Keratinocyte (primary cell): ENCODE results near the gene RHOXF2B. TPM values are rescaled to one million over a fixed set of nuclear protein-coding genes. Genes with fewer than 3 reads are reported as not detected.
"Not testable (repeated sequence)": the region's sequence is repeated elsewhere in the genome, so short reads cannot be mapped to it uniquely, and the experiment has no call there.

Source experiments
- DNase-seq: peaks from one replicate; pipeline ENCODE4 v3.0.0-alpha.2; 2011; ENCODE audit warnings: low read depth, missing footprints, low spot score
- FAIRE-seq: peaks from 2 replicates; lab custom pipeline; 2011; peaks lifted over from hg19 to GRCh38; lab: Jason Lieb, UNC
- H2AFZ ChIP-seq: 2 replicates; pipeline ENCODE4 v1.6.0; 2012; ENCODE audit warnings: low read length, control low read depth, inconsistent platforms; ENCODE audit not compliant: control insufficient read depth
- H3K27ac ChIP-seq: 2 replicates; pipeline ENCODE4 v1.5.1; 2011; ENCODE audit warnings: low read length; ENCODE audit not compliant: control insufficient read depth, insufficient read depth
- H3K27me3 ChIP-seq: 3 replicates; pipeline ENCODE4 v1.6.0; 2011; ENCODE audit warnings: low read length; ENCODE audit not compliant: control insufficient read depth, insufficient read depth; ENCODE audit errors: extremely low read depth
- H3K36me3 ChIP-seq, 2 experiments: 2 replicates in 1 of 2; 3 replicates in 1 of 2; pipeline ENCODE4 v1.5.1; 2011; ENCODE audit warnings: low read length in 2 of 2, mild to moderate bottlenecking in 1 of 2; ENCODE audit not compliant: control insufficient read depth in 2 of 2, insufficient read depth in 2 of 2; ENCODE audit errors: extremely low read depth in 1 of 2
- H3K4me1 ChIP-seq: 3 replicates; pipeline ENCODE4 v1.5.1; 2011; ENCODE audit warnings: low read length; ENCODE audit not compliant: control insufficient read depth, insufficient read depth; ENCODE audit errors: extremely low read depth
- H3K4me2 ChIP-seq: 3 replicates; pipeline ENCODE4 v1.6.0; 2011; ENCODE audit warnings: low read depth, low read length; ENCODE audit not compliant: control insufficient read depth, insufficient read depth; ENCODE audit errors: extremely low read depth
- H3K4me3 ChIP-seq, 3 experiments: fragments of 200-600 bp in 1 of 3; sonication (generic) in 1 of 3; 2 replicates in 2 of 3; 3 replicates in 1 of 3; pipeline ENCODE4 v1.5.1; 2011 to 2016; ENCODE audit warnings: low read length in 3 of 3, mild to moderate bottlenecking in 3 of 3, control low read depth in 2 of 3, inconsistent platforms in 1 of 3, low read depth in 1 of 3, mixed read lengths in 1 of 3, mixed run types in 1 of 3, moderate library complexity in 1 of 3; ENCODE audit not compliant: control insufficient read depth in 2 of 3, insufficient read depth in 2 of 3; ENCODE audit errors: extremely low read depth in 1 of 3
- H3K79me2 ChIP-seq: 2 replicates; pipeline ENCODE4 v1.6.0; 2012; ENCODE audit warnings: low read length; ENCODE audit not compliant: control insufficient read depth, insufficient read depth
- H3K9ac ChIP-seq: 3 replicates; pipeline ENCODE4 v1.6.0; 2011; ENCODE audit warnings: low read length; ENCODE audit not compliant: control insufficient read depth, insufficient read depth; ENCODE audit errors: extremely low read depth
- H3K9me1 ChIP-seq: 3 replicates; pipeline ENCODE4 v1.6.0; 2011; ENCODE audit warnings: low read length; ENCODE audit not compliant: control insufficient read depth, insufficient read depth; ENCODE audit errors: extremely low read depth
- H3K9me3 ChIP-seq: 2 replicates; pipeline ENCODE4 v1.5.1; 2012; ENCODE audit warnings: low read depth, low read length; ENCODE audit not compliant: control insufficient read depth
- H4K20me1 ChIP-seq: 3 replicates; pipeline ENCODE4 v1.6.0; 2011; ENCODE audit warnings: low read length; ENCODE audit not compliant: control insufficient read depth, insufficient read depth; ENCODE audit errors: extremely low read depth
- dilution Hi-C: fragments of 300-500 bp; cut with MboI; formaldehyde crosslinking; loops from one replicate; pipeline ENCODE4 v1.7.0; 2020; ENCODE audit warnings: low sequenced_read_pairs; ENCODE audit not compliant: extremely low pct_ligation_motif_present
- polyA plus RNA-seq, 5 experiments: library from polyadenylated mRNA; depleted of rRNA in 3 of 5; stranded (reverse) in 3 of 5; stranded (forward) in 1 of 5; unstranded in 1 of 5; fragments of >200 nt; gene quantifications; 1 replicate in 1 of 5; 2 replicates in 3 of 5; 3 replicates in 1 of 5; pipeline versions ENCODE4 v1.2.1 to v1.2.3, GENCODE V29; 2011 to 2012; ENCODE audit warnings: missing spikeins in 2 of 5, low read depth in 1 of 5, low replicate concordance in 1 of 5

RHOXF2B gene
- polyA plus RNA-seq, 1 donor (not counting 4 experiments of a cell fraction or from before 2014, with no cell fraction given) = 0.03 TPM

DNA sequence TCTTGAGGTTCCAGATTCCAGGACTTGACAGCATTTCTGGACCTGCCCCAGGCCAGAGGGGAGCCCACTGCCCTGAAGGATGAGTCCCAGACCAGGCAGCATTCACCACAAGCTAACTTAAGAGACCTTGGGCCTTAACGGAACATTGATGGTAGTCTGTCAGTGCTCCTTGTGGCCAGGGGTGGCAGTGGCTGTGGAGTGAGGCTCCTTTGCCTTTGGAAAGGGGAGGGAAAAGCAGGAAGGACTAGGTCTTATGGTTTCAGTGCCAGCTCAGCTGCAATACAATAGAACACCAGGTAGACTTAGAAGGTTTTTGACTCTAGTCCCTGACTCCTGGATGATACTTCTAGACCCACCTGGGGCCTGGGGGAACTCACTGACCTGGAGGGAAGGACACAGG lies 11.3 kb downstream of the RHOXF2B start:
- H3K9ac ChIP-seq, dilution Hi-C loops: not testable (repeated sequence)

GRCh38 chrX:120042712-120043111 lies 34.8 kb downstream of the RHOXF2B start:
- H3K79me2 ChIP-seq, DNase-seq, FAIRE-seq, H3K36me3 ChIP-seq, H4K20me1 ChIP-seq, H2AFZ ChIP-seq, H3K9ac ChIP-seq, H3K4me3 ChIP-seq, H3K9me1 ChIP-seq, dilution Hi-C loops, H3K9me3 ChIP-seq, H3K27me3 ChIP-seq, H3K4me2 ChIP-seq, H3K27ac ChIP-seq, H3K4me1 ChIP-seq: not testable (repeated sequence)

More for the DNA sequence above, 11.3 kb downstream of the RHOXF2B start:
- H3K4me3 ChIP-seq, H3K9me1 ChIP-seq, H3K27ac ChIP-seq, H3K36me3 ChIP-seq, H3K9me3 ChIP-seq, H3K4me2 ChIP-seq, H3K79me2 ChIP-seq, H3K27me3 ChIP-seq, DNase-seq, H2AFZ ChIP-seq, H3K4me1 ChIP-seq, H4K20me1 ChIP-seq, FAIRE-seq: not testable (repeated sequence)

DNA sequence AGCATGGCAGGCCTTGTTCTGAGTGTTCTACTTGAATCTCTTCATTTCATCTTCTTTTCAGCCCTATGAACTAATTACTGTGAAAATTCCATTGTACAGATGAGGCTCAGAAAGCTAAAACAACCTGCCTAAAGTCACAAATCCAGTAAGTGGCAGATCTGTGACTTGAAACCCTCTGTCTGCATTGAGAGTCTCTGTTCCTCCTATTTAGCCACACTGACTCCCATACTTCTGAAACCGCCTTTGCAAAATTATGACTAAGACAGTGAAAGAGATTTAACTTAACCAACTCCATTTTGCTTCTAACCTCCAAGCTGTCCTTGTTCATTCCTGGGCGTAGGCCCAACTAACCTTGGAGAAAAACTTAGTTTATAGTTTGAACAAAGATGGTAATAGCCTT lies 35.2 kb downstream of the RHOXF2B start:
- not testable (repeated sequence) for H3K4me2 ChIP-seq, H3K9ac ChIP-seq, FAIRE-seq

DNA sequence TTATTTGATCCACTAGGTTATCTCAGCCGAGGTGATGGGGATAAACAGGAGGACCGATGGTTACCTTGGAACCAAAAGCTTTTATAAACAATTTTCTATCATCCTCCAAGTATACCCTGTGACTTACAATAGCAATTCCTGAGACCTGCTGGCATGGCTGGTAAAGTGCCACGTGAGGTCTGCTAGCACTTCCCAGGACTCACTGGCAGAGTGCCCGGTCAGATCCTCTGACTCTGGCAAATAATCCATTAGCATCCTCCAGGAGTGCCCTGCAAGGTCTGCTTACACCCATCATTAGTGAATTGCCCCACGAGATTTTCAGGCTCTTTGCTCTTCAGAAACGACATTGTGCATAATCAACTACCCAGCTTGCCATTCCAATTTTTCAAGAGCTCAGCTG lies 37.3 kb downstream of the RHOXF2B start:
- H3K27me3 ChIP-seq, H3K79me2 ChIP-seq, H3K4me2 ChIP-seq, H3K9ac ChIP-seq, H3K4me1 ChIP-seq, H3K9me3 ChIP-seq, H2AFZ ChIP-seq, H3K9me1 ChIP-seq, H3K4me3 ChIP-seq, H3K27ac ChIP-seq, H3K36me3 ChIP-seq, H4K20me1 ChIP-seq, FAIRE-seq, DNase-seq, dilution Hi-C loops: not testable (repeated sequence)

More for the DNA sequence above, 35.2 kb downstream of the RHOXF2B start:
- H3K4me1 ChIP-seq, H3K9me1 ChIP-seq, H3K27me3 ChIP-seq, dilution Hi-C loops, H3K36me3 ChIP-seq, H4K20me1 ChIP-seq, H3K9me3 ChIP-seq, H2AFZ ChIP-seq, DNase-seq, H3K27ac ChIP-seq, H3K4me3 ChIP-seq, H3K79me2 ChIP-seq: not testable (repeated sequence)

GRCh38 chrX:120039087-120039733 lies 38.3 kb downstream of the RHOXF2B start:
- H3K4me3 ChIP-seq, H4K20me1 ChIP-seq, FAIRE-seq, H3K27ac ChIP-seq, H3K27me3 ChIP-seq, DNase-seq, H3K9me1 ChIP-seq, H3K4me1 ChIP-seq, H3K9me3 ChIP-seq, dilution Hi-C loops, H3K4me2 ChIP-seq, H3K79me2 ChIP-seq, H3K36me3 ChIP-seq, H2AFZ ChIP-seq, H3K9ac ChIP-seq: not testable (repeated sequence)
